ENCODE data around the gene IL13RA1.
"Not testable (repeated sequence)": the region's sequence is repeated elsewhere in the genome, so short reads cannot be mapped to it uniquely, and the experiment has no call there.

Gene IL13RA1

DNA sequence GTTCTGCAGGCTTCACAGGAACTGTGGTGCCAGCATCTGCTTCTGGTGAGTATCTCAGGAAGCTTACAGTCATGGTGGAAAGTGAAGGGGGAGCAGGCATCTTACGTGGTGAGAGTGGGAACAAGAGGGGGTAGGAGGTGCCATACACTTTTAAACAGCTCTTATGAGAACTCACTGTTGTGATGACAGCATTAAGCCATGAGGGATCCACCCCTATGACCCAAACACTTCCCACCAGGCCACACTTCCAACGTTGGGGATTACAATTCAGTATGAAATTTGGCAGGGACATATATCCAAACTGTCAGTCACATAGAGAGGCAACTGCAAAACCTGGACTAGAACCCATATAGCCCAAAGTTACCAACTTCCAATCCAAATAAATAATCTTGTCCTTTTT is 53.1 kb downstream of the IL13RA1 start:
- H3K36me3 ChIP-seq (ENCODE audit: control insufficient read depth, insufficient read depth, low read length), result no peaks in the 10 kb centered on the region
- no peak overlapping the region for H3K4me3 ChIP-seq (ENCODE audit: low read depth, low read length)
- no peak overlapping the region for H3K9ac ChIP-seq (ENCODE audit: low read length)
- no peaks in the 10 kb centered on the region for H3K27me3 ChIP-seq (ENCODE audit: control insufficient read depth, insufficient read depth, low read length)
- no peaks in the 10 kb centered on the region for H3K9me3 ChIP-seq (ENCODE audit: control insufficient read depth, insufficient read depth, low read depth, low read length)
- no peaks in the 10 kb centered on the region for H3K4me1 ChIP-seq (ENCODE audit: control insufficient read depth, insufficient read depth, low read length)
- H3K27ac ChIP-seq (ENCODE audit: low read depth, low read length), result no peak overlapping the region

DNA sequence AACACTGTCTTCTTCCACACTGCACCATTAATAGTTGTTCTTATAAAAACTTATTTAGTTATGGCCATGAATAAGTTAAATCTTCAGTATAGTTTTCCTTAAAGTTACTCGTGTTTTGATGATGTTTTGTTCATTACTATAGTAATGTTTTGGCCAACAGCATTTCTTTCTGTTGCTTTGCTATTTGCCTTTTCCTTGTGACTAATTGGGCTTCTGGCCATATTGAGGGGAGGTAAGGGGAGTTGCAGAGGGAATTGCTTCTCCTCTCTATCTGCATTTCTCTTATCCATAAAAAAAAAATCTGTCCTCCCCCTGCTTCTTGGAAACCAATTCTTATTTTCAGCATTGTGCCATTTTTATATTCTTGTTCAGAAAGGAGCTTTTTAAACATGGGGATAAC is 53.5 kb downstream of the IL13RA1 start:
- Histone ChIP-seq H3K36me3 (ENCODE audit: control insufficient read depth, insufficient read depth, low read length) (no peaks in the 10 kb centered on the region), H3K9me3 (ENCODE audit: control insufficient read depth, insufficient read depth, low read depth, low read length) (no peaks in the 10 kb centered on the region), H3K9ac (ENCODE audit: low read length) (no peak overlapping the region), H3K27ac (ENCODE audit: low read depth, low read length) (no peak overlapping the region), H3K4me1 (ENCODE audit: control insufficient read depth, insufficient read depth, low read length) (no peaks in the 10 kb centered on the region), H3K27me3 (ENCODE audit: control insufficient read depth, insufficient read depth, low read length) (no peaks in the 10 kb centered on the region), H3K4me3 (ENCODE audit: low read depth, low read length) (no peak overlapping the region)

DNA sequence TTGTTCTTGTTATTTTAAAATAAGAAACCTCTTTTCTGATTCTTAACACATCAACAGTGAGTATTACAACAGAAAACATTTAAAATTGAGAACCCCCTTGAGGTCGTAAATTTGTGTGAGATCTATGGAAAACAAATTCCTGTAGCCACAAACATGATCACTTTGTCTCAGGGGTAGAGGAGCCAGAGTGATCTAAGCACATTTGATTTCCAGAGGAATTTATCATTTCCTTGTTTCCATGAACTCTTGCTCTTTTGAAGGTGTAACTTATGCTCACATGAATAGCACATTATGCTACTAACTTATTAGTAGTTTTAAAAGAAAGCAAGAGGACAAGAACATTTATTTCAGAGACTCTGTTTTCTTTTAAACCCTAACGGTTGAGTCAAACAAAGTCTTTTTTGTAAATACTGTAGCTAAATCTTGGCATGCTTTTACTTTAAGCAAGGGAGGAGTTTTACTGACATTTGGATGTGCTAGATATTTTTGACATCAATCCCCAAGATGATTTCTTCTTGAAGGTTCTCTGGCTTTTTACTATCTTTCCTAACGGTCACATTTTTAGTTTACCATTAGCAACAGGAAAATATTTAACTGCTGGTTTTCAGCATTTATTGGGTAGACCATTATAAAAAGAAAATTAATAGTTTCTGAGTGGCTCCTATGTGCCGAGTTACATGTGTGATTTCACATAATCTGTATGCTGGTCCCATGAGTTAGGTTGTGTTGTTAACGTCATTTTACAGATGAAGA is 68.3 kb downstream of the IL13RA1 start:
- Histone ChIP-seq H3K36me3 (ENCODE audit: control insufficient read depth, insufficient read depth, low read length) (no peaks in the 10 kb centered on the region), H3K9me3 (ENCODE audit: control insufficient read depth, insufficient read depth, low read depth, low read length) (no peaks in the 10 kb centered on the region), H3K4me3 (ENCODE audit: low read depth, low read length) (no peak overlapping the region), H3K9ac (ENCODE audit: low read length) (no peak overlapping the region), H3K27ac (ENCODE audit: low read depth, low read length) (no peak overlapping the region), H3K4me1 (ENCODE audit: control insufficient read depth, insufficient read depth, low read length) (peaks cover 12% of the 10 kb centered on the region), H3K27me3 (ENCODE audit: control insufficient read depth, insufficient read depth, low read length) (no peaks in the 10 kb centered on the region)

DNA sequence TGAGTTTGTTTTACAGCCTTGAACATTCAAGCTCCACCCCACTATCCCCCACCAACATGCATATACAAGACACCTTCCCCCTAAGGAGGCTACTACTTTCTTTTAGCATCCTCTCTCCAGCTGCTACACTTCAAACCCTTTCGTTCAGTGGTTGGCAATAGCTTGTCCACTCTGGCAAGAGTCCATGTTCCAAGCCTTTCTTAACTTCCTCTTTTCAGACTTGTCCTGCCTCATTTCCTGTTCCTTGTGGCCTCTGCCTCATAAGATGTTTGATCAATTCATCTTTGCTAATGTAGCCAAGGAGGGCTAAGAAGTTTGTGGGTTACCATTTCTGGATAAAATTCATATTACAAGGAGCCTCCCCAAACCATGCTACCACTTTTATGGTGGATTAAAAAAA is 75.5 kb downstream of the IL13RA1 start:
- Histone ChIP-seq H3K9ac (ENCODE audit: low read length) (no peak overlapping the region), H3K27me3 (ENCODE audit: control insufficient read depth, insufficient read depth, low read length) (no peaks in the 10 kb centered on the region), H3K4me3 (ENCODE audit: low read depth, low read length) (no peak overlapping the region), H3K27ac (ENCODE audit: low read depth, low read length) (no peak overlapping the region), H3K9me3 (ENCODE audit: control insufficient read depth, insufficient read depth, low read depth, low read length) (peaks cover 6% of the 10 kb centered on the region), H3K4me1 (ENCODE audit: control insufficient read depth, insufficient read depth, low read length) (no peaks in the 10 kb centered on the region), H3K36me3 (ENCODE audit: control insufficient read depth, insufficient read depth, low read length) (no peaks in the 10 kb centered on the region)

DNA sequence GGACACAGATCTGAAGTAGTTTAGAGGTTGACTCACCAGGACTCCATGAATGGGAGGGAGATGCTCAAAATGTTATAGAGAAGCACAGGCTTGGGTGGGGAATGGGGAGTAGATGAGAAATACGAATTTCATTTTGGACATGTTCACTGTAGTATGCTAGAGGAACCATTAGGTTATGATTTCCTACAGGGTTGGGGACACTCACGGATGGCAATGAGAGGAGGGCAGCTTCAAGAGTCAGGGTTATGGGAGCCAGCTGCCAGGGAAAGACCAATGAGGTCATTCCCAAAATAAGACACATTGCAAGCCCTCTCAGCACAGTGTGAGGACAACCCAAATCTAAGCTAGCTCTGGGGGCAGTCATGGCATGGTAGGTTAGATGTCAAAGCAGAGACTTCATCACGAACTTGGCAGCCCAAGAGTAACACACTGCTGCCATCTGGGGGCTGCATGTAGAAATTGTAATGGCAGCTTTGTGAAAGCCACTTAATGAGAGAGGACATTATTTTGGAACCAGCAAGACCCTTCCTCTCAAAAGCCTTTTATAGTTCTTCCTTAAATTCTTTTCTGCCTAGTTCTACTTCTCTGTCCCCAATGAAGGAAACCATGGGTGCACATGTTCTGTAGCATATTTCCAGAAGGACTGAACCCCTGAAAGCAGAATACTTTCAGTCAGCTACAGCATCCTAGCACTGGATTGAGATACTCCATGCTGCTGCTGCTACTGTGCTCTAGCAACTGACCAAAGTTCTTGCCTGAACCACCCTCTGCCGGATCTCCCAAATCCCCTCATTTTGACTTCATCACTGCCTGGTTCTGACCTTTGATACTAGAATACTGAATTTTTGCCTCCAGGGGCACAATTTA is 80.0 kb downstream of the IL13RA1 start:
- H3K27me3 ChIP-seq (ENCODE audit: control insufficient read depth, insufficient read depth, low read length), result peaks cover 6% of the 10 kb centered on the region
- no peak overlapping the region for H3K27ac ChIP-seq (ENCODE audit: low read depth, low read length)
- no peaks in the 10 kb centered on the region for H3K4me1 ChIP-seq (ENCODE audit: control insufficient read depth, insufficient read depth, low read length)
- no peak overlapping the region for H3K4me3 ChIP-seq (ENCODE audit: low read depth, low read length)
- H3K36me3 ChIP-seq (ENCODE audit: control insufficient read depth, insufficient read depth, low read length), result no peaks in the 10 kb centered on the region
- H3K9me3 ChIP-seq (ENCODE audit: control insufficient read depth, insufficient read depth, low read depth, low read length), result peaks cover 6% of the 10 kb centered on the region
- no peak overlapping the region for H3K9ac ChIP-seq (ENCODE audit: low read length)

DNA sequence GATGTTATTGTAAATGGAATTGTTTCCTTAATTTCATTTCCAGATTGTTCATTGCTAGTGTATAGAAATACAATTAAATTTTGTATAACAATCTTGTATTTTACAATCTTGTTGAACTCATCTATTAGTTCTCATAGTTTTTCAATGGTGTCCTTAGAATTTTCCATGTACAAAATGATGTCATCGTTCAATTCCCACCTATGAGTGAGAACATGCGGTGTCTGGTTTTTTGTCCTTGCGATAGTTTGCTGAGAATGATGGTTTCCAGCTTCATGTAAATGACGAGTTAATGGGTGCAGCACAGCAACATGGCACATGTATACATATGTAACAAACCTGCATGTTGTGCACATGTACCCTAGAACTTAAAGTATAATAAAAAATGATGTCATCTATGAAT is 89.9 kb downstream of the IL13RA1 start:
- not testable (repeated sequence) for H3K4me3 ChIP-seq (ENCODE audit: low read depth, low read length); H3K27ac ChIP-seq (ENCODE audit: low read depth, low read length); H3K4me1 ChIP-seq (ENCODE audit: control insufficient read depth, insufficient read depth, low read length); H3K9ac ChIP-seq (ENCODE audit: low read length); H3K9me3 ChIP-seq (ENCODE audit: control insufficient read depth, insufficient read depth, low read depth, low read length); H3K36me3 ChIP-seq (ENCODE audit: control insufficient read depth, insufficient read depth, low read length)
- peaks cover 20% of the 10 kb centered on the region for H3K27me3 ChIP-seq (ENCODE audit: control insufficient read depth, insufficient read depth, low read length)

DNA sequence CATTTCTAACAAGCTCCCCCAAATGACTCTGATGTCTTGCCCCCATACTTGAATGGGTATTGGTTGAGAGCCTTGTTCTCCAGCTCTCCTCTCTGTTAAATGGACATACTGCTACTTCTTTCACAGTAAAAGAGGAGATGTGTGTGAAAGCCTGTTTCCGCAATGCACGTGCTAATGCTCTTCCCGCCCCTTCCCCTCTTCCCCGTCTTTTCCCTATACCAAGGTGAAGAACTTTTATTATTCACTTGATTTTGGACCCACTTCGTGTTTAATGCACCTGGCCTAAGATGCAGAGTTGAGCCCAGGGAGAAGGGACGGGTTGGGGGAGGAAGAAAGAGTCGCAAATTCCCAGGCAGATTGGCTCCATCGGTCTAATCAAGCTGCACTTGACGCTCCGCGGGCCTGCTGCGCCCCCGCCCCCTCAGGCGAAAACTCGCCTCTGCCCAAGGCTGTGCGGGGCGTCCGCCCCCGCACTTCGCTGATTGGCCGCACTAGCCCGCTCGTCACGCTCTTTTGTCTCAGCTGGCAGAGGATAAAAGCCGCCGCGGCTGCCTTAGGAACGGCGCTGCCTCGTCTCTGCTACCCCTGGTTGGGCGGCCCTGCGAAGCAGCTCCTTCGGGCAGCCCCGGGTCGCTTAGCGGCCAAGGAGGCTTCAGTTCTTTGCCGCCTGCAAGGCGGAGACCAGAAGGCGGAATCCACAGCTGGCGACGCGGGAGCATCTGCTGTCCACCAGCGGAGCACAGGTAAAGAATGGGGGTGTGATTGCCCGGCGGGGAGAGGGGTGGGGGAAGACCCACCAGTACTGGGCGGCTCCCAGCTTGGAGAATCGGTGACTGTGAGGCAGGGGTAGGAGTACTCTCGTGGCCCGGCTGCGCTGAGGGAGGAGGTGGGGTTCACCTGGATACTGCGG is 96.1 kb downstream of the IL13RA1 start, which contains the start of gene ZCCHC12:
Gene ZCCHC12, plus strand, starts transcription at position 562 of the 910 bp plus-strand sequence. CDS start 1,421 bp downstream, outside the sequence.
- H3K9ac ChIP-seq (ENCODE audit: low read length), result peak within 1 kb of the TSS; percentile 25
- H3K4me1 ChIP-seq (ENCODE audit: control insufficient read depth, insufficient read depth, low read length), result peaks cover 34% of the 10 kb centered on the region; the same call in 1 of the 2 replicates
- H3K36me3 ChIP-seq (ENCODE audit: control insufficient read depth, insufficient read depth, low read length), result no peaks in the 10 kb centered on the region
- H3K4me3 ChIP-seq (ENCODE audit: low read depth, low read length), result peak within 1 kb of the TSS; percentile 57
- H3K27ac ChIP-seq (ENCODE audit: low read depth, low read length), result no peak within 1 kb of the TSS
- peaks cover 82% of the 10 kb centered on the region for H3K27me3 ChIP-seq (ENCODE audit: control insufficient read depth, insufficient read depth, low read length)
- H3K9me3 ChIP-seq (ENCODE audit: control insufficient read depth, insufficient read depth, low read depth, low read length), result 0 out of 2 replicates have a peak, but pooled peaks cover 4% of the 10 kb centered on the region

DNA sequence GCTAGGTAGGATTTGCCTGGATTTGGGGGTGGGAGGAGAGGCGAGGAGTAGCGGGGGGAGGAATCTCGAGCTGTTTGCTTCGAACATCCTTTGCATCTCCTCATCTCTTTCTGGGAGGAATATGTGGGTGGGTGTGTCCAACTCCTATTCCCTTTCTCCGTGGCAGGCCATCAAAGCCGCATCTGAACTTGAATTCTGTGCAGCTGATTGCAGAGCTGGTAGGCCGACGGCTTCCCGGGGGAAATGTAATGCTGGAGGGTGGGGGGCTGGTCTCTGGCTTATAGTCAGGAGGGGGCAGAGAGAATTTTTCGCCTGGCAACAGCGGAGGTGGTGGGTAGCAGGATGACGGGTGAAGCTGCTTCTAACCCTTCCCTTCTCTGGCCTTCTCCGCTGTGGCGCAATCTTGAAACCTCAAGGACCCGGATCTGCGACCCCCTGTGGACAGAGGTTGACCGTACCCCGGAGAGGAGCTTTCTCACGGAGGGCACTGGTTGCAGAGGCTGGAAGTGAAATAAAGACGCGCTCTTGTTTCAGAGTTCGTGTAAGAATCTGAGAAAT is 96.8 kb downstream of the IL13RA1 start:
- Histone ChIP-seq H3K36me3 (ENCODE audit: control insufficient read depth, insufficient read depth, low read length) (no peaks in the 10 kb centered on the region), H3K4me1 (ENCODE audit: control insufficient read depth, insufficient read depth, low read length) (peaks cover 34% of the 10 kb centered on the region; the same call in 1 of the 2 replicates), H3K9ac (ENCODE audit: low read length) (peak overlapping the region; percentile 25), H3K9me3 (ENCODE audit: control insufficient read depth, insufficient read depth, low read depth, low read length) (0 out of 2 replicates have a peak, but pooled peaks cover 4% of the 10 kb centered on the region), H3K27me3 (ENCODE audit: control insufficient read depth, insufficient read depth, low read length) (peaks cover 89% of the 10 kb centered on the region), H3K27ac (ENCODE audit: low read depth, low read length) (no peak overlapping the region), H3K4me3 (ENCODE audit: low read depth, low read length) (peak overlapping the region; percentile 57)

DNA sequence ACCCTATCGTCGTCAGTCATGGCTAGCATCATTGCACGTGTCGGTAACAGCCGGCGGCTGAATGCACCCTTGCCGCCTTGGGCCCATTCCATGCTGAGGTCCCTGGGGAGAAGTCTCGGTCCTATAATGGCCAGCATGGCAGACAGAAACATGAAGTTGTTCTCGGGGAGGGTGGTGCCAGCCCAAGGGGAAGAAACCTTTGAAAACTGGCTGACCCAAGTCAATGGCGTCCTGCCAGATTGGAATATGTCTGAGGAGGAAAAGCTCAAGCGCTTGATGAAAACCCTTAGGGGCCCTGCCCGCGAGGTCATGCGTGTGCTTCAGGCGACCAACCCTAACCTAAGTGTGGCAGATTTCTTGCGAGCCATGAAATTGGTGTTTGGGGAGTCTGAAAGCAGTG is 97.8 kb downstream of the IL13RA1 start:
- Histone ChIP-seq H3K4me3 (ENCODE audit: low read depth, low read length) (no peak overlapping the region; the same call in 1 of the 2 replicates), H3K9me3 (ENCODE audit: control insufficient read depth, insufficient read depth, low read depth, low read length) (0 out of 2 replicates have a peak, but pooled peaks cover 4% of the 10 kb centered on the region), H3K27ac (ENCODE audit: low read depth, low read length) (no peak overlapping the region), H3K4me1 (ENCODE audit: control insufficient read depth, insufficient read depth, low read length) (peaks cover 34% of the 10 kb centered on the region; the same call in 1 of the 2 replicates), H3K36me3 (ENCODE audit: control insufficient read depth, insufficient read depth, low read length) (no peaks in the 10 kb centered on the region), H3K27me3 (ENCODE audit: control insufficient read depth, insufficient read depth, low read length) (peaks cover 97% of the 10 kb centered on the region), H3K9ac (ENCODE audit: low read length) (no peak overlapping the region)

DNA sequence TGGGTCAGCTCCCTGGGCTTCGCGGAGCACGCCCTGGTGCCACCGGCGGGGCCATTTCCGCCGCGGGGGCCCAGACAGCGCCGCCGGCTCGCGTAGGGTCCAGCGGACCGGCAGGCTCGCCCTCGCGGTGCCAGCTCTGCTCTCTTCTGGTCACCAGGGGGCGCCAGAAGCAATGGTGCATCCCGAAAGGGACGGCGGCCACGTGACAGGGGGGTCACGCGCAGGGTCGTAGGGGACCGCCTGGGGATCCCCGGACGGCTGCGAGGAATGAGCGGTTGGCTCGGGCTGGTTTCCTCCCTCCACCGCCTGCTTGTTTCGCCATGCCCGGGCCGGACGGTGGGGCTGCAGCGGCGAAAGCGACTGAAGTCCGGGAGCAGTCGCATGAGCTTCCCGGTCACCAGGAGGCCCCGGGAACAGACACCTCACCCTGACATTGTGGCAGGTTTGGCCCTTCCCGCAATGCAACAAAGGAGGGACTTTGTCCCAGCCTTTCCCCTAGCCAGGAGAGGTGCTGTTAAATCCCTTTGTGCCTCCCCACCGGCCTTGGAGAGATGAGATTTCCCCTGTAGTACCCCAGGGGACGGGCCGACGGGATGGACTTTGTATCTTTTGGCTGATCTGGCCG is 112.0 kb downstream of the IL13RA1 start:
- no peak overlapping the region for H3K27ac ChIP-seq (ENCODE audit: low read depth, low read length)
- peak overlapping the region; percentile 58 for H3K4me3 ChIP-seq (ENCODE audit: low read depth, low read length)

More for the DNA sequence above, 112.0 kb downstream of the IL13RA1 start:
- Histone ChIP-seq H3K4me1 (ENCODE audit: control insufficient read depth, insufficient read depth, low read length) (peaks cover 12% of the 10 kb centered on the region; the same call in 1 of the 2 replicates), H3K9ac (ENCODE audit: low read length) (peak overlapping the region; percentile 66), H3K9me3 (ENCODE audit: control insufficient read depth, insufficient read depth, low read depth, low read length) (no peaks in the 10 kb centered on the region), H3K27me3 (ENCODE audit: control insufficient read depth, insufficient read depth, low read length) (peaks cover 28% of the 10 kb centered on the region), H3K36me3 (ENCODE audit: control insufficient read depth, insufficient read depth, low read length) (no peaks in the 10 kb centered on the region)
